Measurements from ENCODE around the gene CRYM. TPM values are rescaled to one million over a fixed set of nuclear protein-coding genes. Genes with fewer than 3 reads are reported as not detected.

The CRYM gene
- total and polyA plus RNA-seq, 10 of the 15 experiments (the other 5 are each of a cell fraction or from before 2014, with no cell fraction given) = 0.30 to 6.1 (median 3.9) TPM

DNA sequence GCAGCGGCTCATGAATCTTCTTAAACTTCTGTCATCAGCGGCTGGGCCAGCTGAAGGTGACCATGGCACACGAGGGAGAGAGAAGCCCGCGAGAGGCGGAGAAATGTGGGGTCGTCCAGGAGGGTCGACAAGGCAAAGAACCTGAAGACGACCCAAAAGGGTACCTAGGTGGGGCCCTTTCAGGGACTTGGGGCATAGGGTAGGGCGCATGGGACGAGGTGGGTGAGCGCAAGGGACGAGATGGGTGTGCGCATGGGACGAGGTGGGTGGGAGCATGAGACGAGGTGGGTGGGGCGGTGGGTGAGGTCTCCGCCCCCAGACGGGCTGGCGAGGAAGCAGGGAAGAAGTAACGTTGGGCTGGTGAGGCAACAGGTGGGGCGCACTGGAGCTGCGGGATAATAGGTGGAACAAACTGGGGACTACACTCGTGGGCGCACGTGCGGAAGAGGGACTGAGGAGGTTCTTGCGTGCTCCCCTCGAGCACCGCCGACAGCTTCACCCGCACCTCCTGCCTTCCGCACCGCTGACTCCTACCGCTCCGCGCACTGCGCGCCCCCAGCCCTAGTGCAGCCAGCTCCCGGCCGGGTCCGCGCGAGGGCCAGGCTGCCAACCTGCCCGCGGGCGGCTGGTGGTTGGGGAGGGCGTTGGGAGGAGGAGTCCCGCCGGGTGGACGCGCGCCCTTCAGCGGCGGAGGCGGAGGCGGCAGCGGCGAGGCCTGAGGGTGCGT lies 23.2 kb upstream of the CRYM start:
- ChIA-PET POLR2A (interaction anchor here (0.5 to 1.9 kb wide), 7 partner anchors 29 to 146 kb away, joined by 3 to 7 read pairs (median 4); partner anchors contain the start of gene LDAF1), RAD21 (ENCODE audit: unreplicated experiment) (interaction anchor here (0.6 to 3.5 kb wide), 24 partner anchors 15 to 451 kb away, joined by 3 to 62 read pairs (median 4); partner anchors contain the start of genes CRYM and LDAF1), CTCF (interaction anchor here (0.6 to 3.8 kb wide), 22 partner anchors 11 to 1343 kb away, joined by 3 to 90 read pairs (median 5); partner anchors contain the start of gene LDAF1), SMC1A (ENCODE audit: uncharacterized antibody, unreplicated experiment) (interaction anchor here (0.6 to 10.6 kb wide), 22 partner anchors 9 to 501 kb away, joined by 3 to 87 read pairs (median 4); partner anchors contain the start of genes CRYM and LDAF1)
- intact Hi-C loops (cut with micrococcal nuclease; ENCODE audit: unreplicated experiment) (loop anchor here (2.0 kb wide), 2 partner anchors 25 to 253 kb away; no protein-coding TSS in a partner anchor), in situ Hi-C loops (cut with MboI) (no loop called here)
- 1% methylated on average over 42 of the region's 60 CpGs for WGBS (ENCODE audit: insufficient coverage, insufficient replicate concordance, low lambda C conversion rate, missing lambda C conversion rate)
- Histone ChIP-seq H3K79me2 (ENCODE audit: control insufficient read depth, insufficient read depth, low read length) (no peaks in the 10 kb centered on the region), H3K9me3 (replicated peaks; ENCODE audit: control insufficient read depth, insufficient read depth, low read length) (no peaks in the 10 kb centered on the region), H3K4me2 (ENCODE audit: control insufficient read depth, insufficient read depth) (peak overlapping the region; percentile 92), H3K4me3 (peak overlapping the region; percentile 90), H2AFZ (ENCODE audit: control insufficient read depth, low read depth, low read length) (peak overlapping the region; percentile 76), H3K9ac (ENCODE audit: control insufficient read depth, insufficient read depth, low read length) (peak overlapping the region; percentile 77), H4K20me1 (ENCODE audit: control insufficient read depth, insufficient read depth) (no peaks in the 10 kb centered on the region), H3K27ac (ENCODE audit: control insufficient read depth, insufficient read depth) (peak overlapping the region; percentile 54), H3K4me1 (ENCODE audit: control insufficient read depth, insufficient read depth, low read length) (no peaks in the 10 kb centered on the region), H3K36me3 (ENCODE audit: control insufficient read depth in 2 of 2, insufficient read depth in 2 of 2, low read length in 1 of 2) (no peaks in the 10 kb centered on the region), H3K27me3 (replicated peaks in 1 of 2; ENCODE audit: control insufficient read depth in 2 of 2, insufficient read depth in 2 of 2, low read length in 1 of 2) (no peaks in the 10 kb centered on the region)
- BruUV-seq (replicated peaks) = no TSS peak
- DNase-seq (ENCODE audit: low read depth, low spot score) (peak; percentile 66), ATAC-seq (peak; percentile 87), FAIRE-seq (peak; percentile 44)
- TF ChIP-seq, protein P1, sequence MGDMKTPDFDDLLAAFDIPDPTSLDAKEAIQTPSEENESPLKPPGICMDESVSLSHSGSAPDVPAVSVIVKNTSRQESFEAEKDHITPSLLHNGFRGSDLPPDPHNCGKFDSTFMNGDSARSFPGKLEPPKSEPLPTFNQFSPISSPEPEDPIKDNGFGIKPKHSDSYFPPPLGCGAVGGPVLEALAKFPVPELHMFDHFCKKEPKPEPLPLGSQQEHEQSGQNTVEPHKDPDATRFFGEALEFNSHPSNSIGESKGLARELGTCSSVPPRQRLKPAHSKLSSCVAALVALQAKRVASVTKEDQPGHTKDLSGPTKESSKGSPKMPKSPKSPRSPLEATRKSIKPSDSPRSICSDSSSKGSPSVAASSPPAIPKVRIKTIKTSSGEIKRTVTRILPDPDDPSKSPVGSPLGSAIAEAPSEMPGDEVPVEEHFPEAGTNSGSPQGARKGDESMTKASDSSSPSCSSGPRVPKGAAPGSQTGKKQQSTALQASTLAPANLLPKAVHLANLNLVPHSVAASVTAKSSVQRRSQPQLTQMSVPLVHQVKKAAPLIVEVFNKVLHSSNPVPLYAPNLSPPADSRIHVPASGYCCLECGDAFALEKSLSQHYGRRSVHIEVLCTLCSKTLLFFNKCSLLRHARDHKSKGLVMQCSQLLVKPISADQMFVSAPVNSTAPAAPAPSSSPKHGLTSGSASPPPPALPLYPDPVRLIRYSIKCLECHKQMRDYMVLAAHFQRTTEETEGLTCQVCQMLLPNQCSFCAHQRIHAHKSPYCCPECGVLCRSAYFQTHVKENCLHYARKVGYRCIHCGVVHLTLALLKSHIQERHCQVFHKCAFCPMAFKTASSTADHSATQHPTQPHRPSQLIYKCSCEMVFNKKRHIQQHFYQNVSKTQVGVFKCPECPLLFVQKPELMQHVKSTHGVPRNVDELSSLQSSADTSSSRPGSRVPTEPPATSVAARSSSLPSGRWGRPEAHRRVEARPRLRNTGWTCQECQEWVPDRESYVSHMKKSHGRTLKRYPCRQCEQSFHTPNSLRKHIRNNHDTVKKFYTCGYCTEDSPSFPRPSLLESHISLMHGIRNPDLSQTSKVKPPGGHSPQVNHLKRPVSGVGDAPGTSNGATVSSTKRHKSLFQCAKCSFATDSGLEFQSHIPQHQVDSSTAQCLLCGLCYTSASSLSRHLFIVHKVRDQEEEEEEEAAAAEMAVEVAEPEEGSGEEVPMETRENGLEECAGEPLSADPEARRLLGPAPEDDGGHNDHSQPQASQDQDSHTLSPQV (IDR thresholded peaks at IDR 0.05) = no peak
- TF ChIP-seq CBFB (IDR thresholded peaks at IDR 0.05; ENCODE audit: low read depth) (no peak), NFIC (IDR thresholded peaks at IDR 0.05; ENCODE audit: low read depth, low read length) (no peak), TARDBP (IDR thresholded peaks at IDR 0.05; ENCODE audit: borderline replicate concordance) (no peak), HDGF (IDR thresholded peaks at IDR 0.05) (peak; percentile 97), SREBF2 (IDR thresholded peaks at IDR 0.05; ENCODE audit: low read length) (no peak), MTA3 (IDR thresholded peaks at IDR 0.05; ENCODE audit: borderline replicate concordance, low read length) (no peak), HCFC1 (IDR thresholded peaks at IDR 0.05; ENCODE audit: low read length) (no peak), IKZF2 (IDR thresholded peaks at IDR 0.05) (peak; percentile 19 to 43; a peak in 2 of 4 replicates)
- TF ChIP-seq, protein P2, sequence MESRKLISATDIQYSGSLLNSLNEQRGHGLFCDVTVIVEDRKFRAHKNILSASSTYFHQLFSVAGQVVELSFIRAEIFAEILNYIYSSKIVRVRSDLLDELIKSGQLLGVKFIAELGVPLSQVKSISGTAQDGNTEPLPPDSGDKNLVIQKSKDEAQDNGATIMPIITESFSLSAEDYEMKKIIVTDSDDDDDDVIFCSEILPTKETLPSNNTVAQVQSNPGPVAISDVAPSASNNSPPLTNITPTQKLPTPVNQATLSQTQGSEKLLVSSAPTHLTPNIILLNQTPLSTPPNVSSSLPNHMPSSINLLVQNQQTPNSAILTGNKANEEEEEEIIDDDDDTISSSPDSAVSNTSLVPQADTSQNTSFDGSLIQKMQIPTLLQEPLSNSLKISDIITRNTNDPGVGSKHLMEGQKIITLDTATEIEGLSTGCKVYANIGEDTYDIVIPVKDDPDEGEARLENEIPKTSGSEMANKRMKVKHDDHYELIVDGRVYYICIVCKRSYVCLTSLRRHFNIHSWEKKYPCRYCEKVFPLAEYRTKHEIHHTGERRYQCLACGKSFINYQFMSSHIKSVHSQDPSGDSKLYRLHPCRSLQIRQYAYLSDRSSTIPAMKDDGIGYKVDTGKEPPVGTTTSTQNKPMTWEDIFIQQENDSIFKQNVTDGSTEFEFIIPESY (IDR thresholded peaks at IDR 0.05) = no peak
- TF ChIP-seq, protein P3, sequence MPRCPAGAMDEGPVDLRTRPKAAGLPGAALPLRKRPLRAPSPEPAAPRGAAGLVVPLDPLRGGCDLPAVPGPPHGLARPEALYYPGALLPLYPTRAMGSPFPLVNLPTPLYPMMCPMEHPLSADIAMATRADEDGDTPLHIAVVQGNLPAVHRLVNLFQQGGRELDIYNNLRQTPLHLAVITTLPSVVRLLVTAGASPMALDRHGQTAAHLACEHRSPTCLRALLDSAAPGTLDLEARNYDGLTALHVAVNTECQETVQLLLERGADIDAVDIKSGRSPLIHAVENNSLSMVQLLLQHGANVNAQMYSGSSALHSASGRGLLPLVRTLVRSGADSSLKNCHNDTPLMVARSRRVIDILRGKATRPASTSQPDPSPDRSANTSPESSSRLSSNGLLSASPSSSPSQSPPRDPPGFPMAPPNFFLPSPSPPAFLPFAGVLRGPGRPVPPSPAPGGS (IDR thresholded peaks at IDR 0.05; ENCODE audit: borderline replicate concordance, insufficient read depth, low read depth, low read length, poor library complexity, severe bottlenecking) = no peak
- TF ChIP-seq, protein P4, sequence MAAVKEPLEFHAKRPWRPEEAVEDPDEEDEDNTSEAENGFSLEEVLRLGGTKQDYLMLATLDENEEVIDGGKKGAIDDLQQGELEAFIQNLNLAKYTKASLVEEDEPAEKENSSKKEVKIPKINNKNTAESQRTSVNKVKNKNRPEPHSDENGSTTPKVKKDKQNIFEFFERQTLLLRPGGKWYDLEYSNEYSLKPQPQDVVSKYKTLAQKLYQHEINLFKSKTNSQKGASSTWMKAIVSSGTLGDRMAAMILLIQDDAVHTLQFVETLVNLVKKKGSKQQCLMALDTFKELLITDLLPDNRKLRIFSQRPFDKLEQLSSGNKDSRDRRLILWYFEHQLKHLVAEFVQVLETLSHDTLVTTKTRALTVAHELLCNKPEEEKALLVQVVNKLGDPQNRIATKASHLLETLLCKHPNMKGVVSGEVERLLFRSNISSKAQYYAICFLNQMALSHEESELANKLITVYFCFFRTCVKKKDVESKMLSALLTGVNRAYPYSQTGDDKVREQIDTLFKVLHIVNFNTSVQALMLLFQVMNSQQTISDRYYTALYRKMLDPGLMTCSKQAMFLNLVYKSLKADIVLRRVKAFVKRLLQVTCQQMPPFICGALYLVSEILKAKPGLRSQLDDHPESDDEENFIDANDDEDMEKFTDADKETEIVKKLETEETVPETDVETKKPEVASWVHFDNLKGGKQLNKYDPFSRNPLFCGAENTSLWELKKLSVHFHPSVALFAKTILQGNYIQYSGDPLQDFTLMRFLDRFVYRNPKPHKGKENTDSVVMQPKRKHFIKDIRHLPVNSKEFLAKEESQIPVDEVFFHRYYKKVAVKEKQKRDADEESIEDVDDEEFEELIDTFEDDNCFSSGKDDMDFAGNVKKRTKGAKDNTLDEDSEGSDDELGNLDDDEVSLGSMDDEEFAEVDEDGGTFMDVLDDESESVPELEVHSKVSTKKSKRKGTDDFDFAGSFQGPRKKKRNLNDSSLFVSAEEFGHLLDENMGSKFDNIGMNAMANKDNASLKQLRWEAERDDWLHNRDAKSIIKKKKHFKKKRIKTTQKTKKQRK (IDR thresholded peaks at IDR 0.05; ENCODE audit: low read depth, low read length) = no peak
